Suprapubic skin (tissue), 4 donors: ENCODE results near the gene RGS11.

Experiments used
- CTCF ChIP-seq, 2 donors: fragments of 200-600 bp in 1 of 2; fragments of 450-650 bp in 1 of 2; sonication (generic) in 1 of 2; IDR thresholded peaks; one replicate each; pipeline ENCODE4 v1.5.1; 2016 to 2019; ENCODE audit warnings: antibody characterized with exemption in 2 of 2, mild to moderate bottlenecking in 1 of 2, moderate library complexity in 1 of 2
- EP300 ChIP-seq: sonication (generic); formaldehyde crosslinking; IDR thresholded peaks from one replicate; pipeline ENCODE4 v1.6.1; 2017; ENCODE audit warnings: antibody characterized with exemption
- POLR2A ChIP-seq, 2 donors: fragments of 450-650 bp; IDR thresholded peaks; one replicate each; pipeline ENCODE4 v1.6.1; 2017; ENCODE audit warnings: antibody characterized with exemption in 2 of 2, mild to moderate bottlenecking in 2 of 2, moderate library complexity in 2 of 2
- POLR2AphosphoS5 ChIP-seq, 3 donors: sonication (generic); formaldehyde crosslinking; IDR thresholded peaks; one replicate each; pipeline ENCODE4 v1.6.1; 2017; ENCODE audit warnings: antibody characterized with exemption in 3 of 3

GRCh38 chr16:268141-269053 is 7.3 kb downstream of the RGS11 start:
- no peak for TF ChIP-seq CTCF (IDR thresholded peaks at IDR 0.05)
- no peak for TF ChIP-seq POLR2AphosphoS5 (IDR thresholded peaks at IDR 0.05)
- TF ChIP-seq POLR2A (IDR thresholded peaks at IDR 0.05), result no peak
- no peak for TF ChIP-seq EP300
